Prostate gland (tissue), 2 donors: ENCODE results near the gene CMTM5. TPM values are rescaled to one million over a fixed set of nuclear protein-coding genes. Genes with fewer than 3 reads are reported as not detected.

ENCODE experiments used
- DNase-seq: peaks from one replicate; pipeline ENCODE4 v3.0.0-alpha.2; 2019; ENCODE audit warnings: low spot score
- H3K27ac ChIP-seq, 2 donors: fragments of 200-600 bp; sonication (generic); 2 replicates each; pipeline ENCODE4 v1.5.1; 2017 to 2019
- H3K27me3 ChIP-seq: fragments of 200-600 bp; sonication (generic); replicated peaks from 2 replicates; pipeline ENCODE4 v1.5.1; 2019; ENCODE audit not compliant: insufficient read depth
- H3K36me3 ChIP-seq, 2 donors: fragments of 200-600 bp; sonication (generic); 1 replicate in 1 of 2; 2 replicates in 1 of 2; pipeline versions ENCODE4 v1.5.1 to v1.8.1; 2017 to 2019
- H3K4me1 ChIP-seq: fragments of 200-600 bp; sonication (generic); replicated peaks from 2 replicates; pipeline ENCODE4 v1.5.1; 2019
- H3K4me3 ChIP-seq, 2 donors: fragments of 200-600 bp; sonication (generic); 2 replicates each; pipeline ENCODE4 v1.5.1; 2017 to 2019
- H3K9me3 ChIP-seq: fragments of 200-600 bp; sonication (generic); 2 replicates; pipeline ENCODE4 v1.5.1; 2017
- CTCF ChIP-seq, 4 experiments: fragments of 200-600 bp in 2 of 4; fragments of 450-650 bp in 2 of 4; sonication (generic) in 2 of 4; IDR thresholded peaks; 1 replicate in 3 of 4; 2 replicates in 1 of 4; pipeline ENCODE4 v1.5.1; 2016 to 2019; ENCODE audit warnings: antibody characterized with exemption in 4 of 4, mild to moderate bottlenecking in 2 of 4, moderate library complexity in 2 of 4
- POLR2A ChIP-seq: fragments of 450-650 bp; IDR thresholded peaks from one replicate; pipeline ENCODE4 v1.6.1; 2016; ENCODE audit warnings: antibody characterized with exemption, mild to moderate bottlenecking
- POLR2AphosphoS5 ChIP-seq: sonication (generic); formaldehyde crosslinking; IDR thresholded peaks from one replicate; pipeline ENCODE4 v1.6.1; 2017; ENCODE audit warnings: antibody characterized with exemption
- WGBS: methylation state at CpG from one replicate; pipeline ENCODE4 v1.1.5; 2018; 5-methylcytosine and 5-hydroxymethylcytosine counted together
- intact Hi-C: fragments of 100-400 bp; cut with DNase I; formaldehyde crosslinking; loops from one replicate; pipeline ENCODE4 v1.14.2; 2022
- total RNA-seq, 2 donors: library from RNA; depleted of rRNA; stranded (reverse); fragments of >200 nt; gene quantifications; one replicate each; pipeline ENCODE4 v1.1.0, GENCODE V29; 2016

CMTM5 gene
- total RNA-seq, 2 donors from 2014 or later: 1.5 TPM; not detected in 1

- H3K4me3 ChIP-seq: no peak overlapping the region
- H3K27me3 ChIP-seq: no peaks in the 10 kb centered on the region
- DNase-seq: no peak
- H3K4me1 ChIP-seq: no peaks in the 10 kb centered on the region
- H3K9me3 ChIP-seq: no peaks in the 10 kb centered on the region
- TF ChIP-seq CTCF (IDR thresholded peaks at IDR 0.05) (no peak), POLR2AphosphoS5 (no peak), POLR2A (no peak)
- 60% methylated on average over 3 of the region's 3 CpGs for WGBS
- no peak overlapping the region for H3K27ac ChIP-seq
- intact Hi-C loops: no loop called here
- H3K36me3 ChIP-seq: no peaks in the 10 kb centered on the region
Observed at GRCh38 chr14:23344481-23344880, 32.4 kb upstream of the CMTM5 start.

- Histone ChIP-seq H3K4me1 (no peaks in the 10 kb centered on the region), H3K9me3 (no peaks in the 10 kb centered on the region), H3K36me3 (no peaks in the 10 kb centered on the region), H3K27me3 (no peaks in the 10 kb centered on the region), H3K27ac (no peak overlapping the region), H3K4me3 (no peak overlapping the region)
- no peak for TF ChIP-seq POLR2A
- no peak for TF ChIP-seq POLR2AphosphoS5
- TF ChIP-seq CTCF (IDR thresholded peaks at IDR 0.05): no peak
- WGBS: 77% methylated on average over 13 of the region's 13 CpGs
- DNase-seq: no peak
- intact Hi-C loops: no loop called here
Observed at GRCh38 chr14:23345987-23346692, 30.7 kb upstream of the CMTM5 start.

DNA sequence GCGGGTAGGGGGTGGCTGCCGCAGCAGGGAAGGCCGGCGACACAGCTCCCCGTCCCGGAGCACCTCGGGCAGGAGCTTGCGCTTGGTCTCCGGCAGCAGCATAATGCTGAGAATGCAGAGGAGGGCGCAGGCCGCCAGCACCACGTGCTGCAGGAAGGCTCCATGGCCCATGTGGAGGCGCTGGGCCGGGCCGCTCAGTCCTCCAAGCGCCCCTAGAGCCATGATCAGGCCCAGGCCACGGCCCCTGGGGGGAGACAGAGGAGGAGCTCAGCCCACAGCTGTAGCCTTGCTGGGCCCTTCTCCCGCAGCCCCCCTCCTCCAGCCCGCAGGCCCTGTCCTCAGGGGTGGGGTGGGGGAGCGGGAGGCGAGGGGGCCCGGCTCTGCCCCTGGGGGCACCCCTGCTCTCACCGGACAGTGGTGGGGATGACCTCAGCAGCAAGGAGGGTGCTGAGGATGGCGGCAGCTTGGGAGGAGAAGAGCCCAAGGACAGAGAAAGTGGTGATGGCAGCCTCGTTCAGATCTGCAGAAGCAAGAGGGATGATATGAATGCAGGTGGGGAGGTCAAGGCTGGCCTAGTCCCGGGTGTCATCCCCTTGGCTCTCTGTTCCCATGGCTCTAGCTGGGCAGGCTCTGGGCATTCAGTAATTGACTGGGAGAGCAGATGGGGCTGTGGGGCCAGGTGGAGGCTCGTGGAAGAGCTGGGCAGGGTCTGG lies 30.0 kb upstream of the CMTM5 start:
- WGBS: 80% methylated on average over 26 of the region's 27 CpGs

GRCh38 chr14:23347406-23348296 lies 29.2 kb upstream of the CMTM5 start:
- Histone ChIP-seq H3K4me3 (no peak overlapping the region), H3K9me3 (no peaks in the 10 kb centered on the region), H3K27ac (no peak overlapping the region), H3K27me3 (no peaks in the 10 kb centered on the region), H3K36me3 (no peaks in the 10 kb centered on the region), H3K4me1 (no peaks in the 10 kb centered on the region)
- intact Hi-C loops: no loop called here
- TF ChIP-seq POLR2A (no peak), POLR2AphosphoS5 (no peak), CTCF (IDR thresholded peaks at IDR 0.05) (no peak)
- DNase-seq: no peak
- WGBS: 93% methylated on average over 19 of the region's 19 CpGs

More for the DNA sequence above, 30.0 kb upstream of the CMTM5 start:
- Histone ChIP-seq H3K27ac (no peak overlapping the region), H3K4me1 (no peaks in the 10 kb centered on the region), H3K27me3 (no peaks in the 10 kb centered on the region), H3K36me3 (no peaks in the 10 kb centered on the region), H3K4me3 (no peak overlapping the region), H3K9me3 (no peaks in the 10 kb centered on the region)
- intact Hi-C loops: no loop called here
- TF ChIP-seq POLR2A (no peak), CTCF (IDR thresholded peaks at IDR 0.05) (no peak), POLR2AphosphoS5 (no peak)
- DNase-seq: no peak
